Measurements from ENCODE around the gene DHCR24.

DHCR24 gene

GRCh38 chr1:54857141-54857540, 29.9 kb downstream of the DHCR24 start:
- no peaks in the 10 kb centered on the region for H3K4me1 ChIP-seq (ENCODE audit: control insufficient read depth, insufficient read depth, low read length)
- CTCF ChIA-PET = interaction anchor here (0.7 to 0.9 kb wide), 2 partner anchors 17 to 614 kb away, joined by 3 read pairs; no protein-coding TSS in a partner anchor
- H3K9me3 ChIP-seq (ENCODE audit: control insufficient read depth, insufficient read depth, low read depth, low read length) = no peaks in the 10 kb centered on the region
- no peak overlapping the region for H3K27ac ChIP-seq (ENCODE audit: extremely low read depth, low read depth, low read length)
- TF ChIP-seq ZNF10 (tag by site-specific recombination; IDR thresholded peaks at IDR 0.05) (no peak), ZNF138 (tag by site-specific recombination; IDR thresholded peaks at IDR 0.05; ENCODE audit: borderline replicate concordance) (no peak), ZNF335 (tag by site-specific recombination; conservative IDR thresholded peaks at IDR 0.05) (no peak), ZFHX2 (tag by site-specific recombination; conservative IDR thresholded peaks at IDR 0.05) (no peak), OVOL3 (tag by site-specific recombination; IDR thresholded peaks at IDR 0.05) (no peak), ZNF549 (tag by site-specific recombination; IDR thresholded peaks at IDR 0.05) (no peak), ZNF837 (tag by site-specific recombination; IDR thresholded peaks at IDR 0.05) (no peak), ZNF701 (tag by site-specific recombination; IDR thresholded peaks at IDR 0.05) (no peak), YY1 (tag by site-specific recombination; IDR thresholded peaks at IDR 0.05) (no peak)
- H3K36me3 ChIP-seq (ENCODE audit: control insufficient read depth in 2 of 2, insufficient read depth in 1 of 2, low read length in 2 of 2) = peaks cover 28 to 79% of the 10 kb centered on the region in 2 experiments
- H3K4me3 ChIP-seq (ENCODE audit: low read depth, low read length) = no peak overlapping the region
- POLR2A ChIA-PET = no interaction called here

GRCh38 chr1:54854381-54855020, 32.5 kb downstream of the DHCR24 start:
- Histone ChIP-seq H3K4me3 (ENCODE audit: low read depth, low read length) (no peak overlapping the region), H3K27ac (ENCODE audit: extremely low read depth, low read depth, low read length) (no peak overlapping the region), H3K36me3 (ENCODE audit: control insufficient read depth in 2 of 2, insufficient read depth in 1 of 2, low read length in 2 of 2) (peaks cover 19 to 85% of the 10 kb centered on the region in 2 experiments), H3K4me1 (ENCODE audit: control insufficient read depth, insufficient read depth, low read length) (no peaks in the 10 kb centered on the region), H3K9me3 (ENCODE audit: control insufficient read depth, insufficient read depth, low read depth, low read length) (no peaks in the 10 kb centered on the region)
- no peak for TF ChIP-seq AEBP2 (tag by site-specific recombination; IDR thresholded peaks at IDR 0.05; ENCODE audit: borderline replicate concordance)
- TF ChIP-seq ZFP69B (tag by site-specific recombination; IDR thresholded peaks at IDR 0.05) = no peak
- no peak for TF ChIP-seq GFI1B (tag by site-specific recombination; IDR thresholded peaks at IDR 0.05)
- TF ChIP-seq ZNF707 (tag by site-specific recombination; IDR thresholded peaks at IDR 0.05) = no peak
- TF ChIP-seq ZNF202 (tag by site-specific recombination; IDR thresholded peaks at IDR 0.05; ENCODE audit: borderline replicate concordance) = no peak
- no peak for TF ChIP-seq ZNF629 (tag by site-specific recombination; IDR thresholded peaks at IDR 0.05)
- TF ChIP-seq KLF10 (tag by site-specific recombination; IDR thresholded peaks at IDR 0.05) = no peak
- no peak for TF ChIP-seq MYNN (tag by site-specific recombination; IDR thresholded peaks at IDR 0.05; ENCODE audit: borderline replicate concordance)
- CTCF ChIA-PET = no interaction called here
- POLR2A ChIA-PET = interaction anchor here (2.3 kb wide), 1 partner anchor 32 kb away, joined by 5 read pairs; the partner anchor contains the start of gene DHCR24

- ChIA-PET POLR2A (interaction anchor here (2.3 kb wide), 1 partner anchor 33 kb away, joined by 5 read pairs; the partner anchor contains the start of gene DHCR24), CTCF (no interaction called here)
- H3K4me3 ChIP-seq (ENCODE audit: low read depth, low read length) = no peak overlapping the region
- H3K9me3 ChIP-seq (ENCODE audit: control insufficient read depth, insufficient read depth, low read depth, low read length) = no peaks in the 10 kb centered on the region
- H3K36me3 ChIP-seq (ENCODE audit: control insufficient read depth in 2 of 2, insufficient read depth in 1 of 2, low read length in 2 of 2) = peaks cover 15 to 85% of the 10 kb centered on the region in 2 experiments
- no peaks in the 10 kb centered on the region for H3K4me1 ChIP-seq (ENCODE audit: control insufficient read depth, insufficient read depth, low read length)
- H3K27ac ChIP-seq (ENCODE audit: extremely low read depth, low read depth, low read length) = no peak overlapping the region
- TF ChIP-seq ZNF473 (tag by site-specific recombination; IDR thresholded peaks at IDR 0.05) (no peak), ELK4 (IDR thresholded peaks at IDR 0.05; ENCODE audit: borderline replicate concordance, low read depth, low read length) (no peak), ZNF404 (tag by site-specific recombination; IDR thresholded peaks at IDR 0.05) (no peak), ZNF426 (tag by site-specific recombination; IDR thresholded peaks at IDR 0.05) (no peak), ZSCAN18 (tag by site-specific recombination; IDR thresholded peaks at IDR 0.05) (no peak), ZNF138 (tag by site-specific recombination; IDR thresholded peaks at IDR 0.05; ENCODE audit: borderline replicate concordance) (no peak), ZNF391 (tag by site-specific recombination; IDR thresholded peaks at IDR 0.05; ENCODE audit: borderline replicate concordance, low read depth) (no peak), ZNF704 (tag by site-specific recombination; IDR thresholded peaks at IDR 0.05) (no peak), ZNF223 (tag by site-specific recombination; IDR thresholded peaks at IDR 0.05) (no peak), ZNF2 (tag by site-specific recombination; IDR thresholded peaks at IDR 0.05) (no peak)
Measured at GRCh38 chr1:54853793-54854370, 33.1 kb downstream of the DHCR24 start.

All from HEK293 (cell line).